ENCODE measurements around the gene LSM7. TPM values are rescaled to one million over a fixed set of nuclear protein-coding genes. Genes with fewer than 3 reads are reported as not detected.
"Not testable (repeated sequence)": the region's sequence is repeated elsewhere in the genome, so short reads cannot be mapped to it uniquely, and the experiment has no call there.

LSM7 gene
- total RNA-seq, 2 experiments from 2014 or later: 144 to 146 TPM

DNA sequence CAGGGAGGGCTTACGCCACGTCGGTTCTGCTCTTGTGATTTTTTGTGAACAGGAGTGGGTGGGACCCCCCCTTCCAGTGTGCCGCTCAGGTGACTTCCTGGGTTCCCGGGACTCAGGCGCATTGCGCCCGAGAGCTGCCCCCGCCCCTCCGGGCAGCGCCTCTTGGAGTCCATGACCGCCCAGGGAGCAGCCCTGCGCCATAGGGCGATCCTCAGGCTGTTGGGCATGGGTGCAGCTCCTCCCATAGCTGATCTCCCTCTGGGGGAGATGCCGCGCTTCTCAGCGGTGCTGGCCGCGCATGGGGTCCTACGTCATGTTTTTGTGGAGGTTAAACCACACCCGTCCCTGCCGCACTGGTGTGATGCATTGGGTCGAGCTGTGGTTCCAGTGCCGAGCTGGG lies 23.7 kb upstream of the LSM7 start:
- no peak for DNase-seq
- ATAC-seq: no peak
- Mint-ChIP-seq H3K36me3 (ENCODE audit: low read depth) (no peaks in the 10 kb centered on the region), H3K27ac (no peak overlapping the region), H3K4me1 (ENCODE audit: low read depth) (no peaks in the 10 kb centered on the region), H3K27me3 (ENCODE audit: low read depth) (no peaks in the 10 kb centered on the region), H3K9me3 (ENCODE audit: insufficient read depth) (no peaks in the 10 kb centered on the region), H3K4me3 (no peak overlapping the region)
- ChIA-PET POLR2A (no interaction called here), CTCF (interaction anchor here (0.9 kb wide), 1 partner anchor 29 kb away, joined by 3 read pairs; no protein-coding TSS in a partner anchor)

GRCh38 chr19:2351591-2351990 lies 23.2 kb upstream of the LSM7 start:
- Mint-ChIP-seq H3K27ac (no peak overlapping the region), H3K27me3 (ENCODE audit: low read depth) (no peaks in the 10 kb centered on the region), H3K9me3 (ENCODE audit: insufficient read depth) (no peaks in the 10 kb centered on the region), H3K36me3 (ENCODE audit: low read depth) (no peaks in the 10 kb centered on the region), H3K4me1 (ENCODE audit: low read depth) (no peaks in the 10 kb centered on the region), H3K4me3 (no peak overlapping the region)
- CTCF ChIA-PET: interaction anchor here (0.9 kb wide), 1 partner anchor 30 kb away, joined by 3 read pairs; no protein-coding TSS in a partner anchor
- ATAC-seq (no peak), DNase-seq (no peak)
- POLR2A ChIA-PET: no interaction called here

DNA sequence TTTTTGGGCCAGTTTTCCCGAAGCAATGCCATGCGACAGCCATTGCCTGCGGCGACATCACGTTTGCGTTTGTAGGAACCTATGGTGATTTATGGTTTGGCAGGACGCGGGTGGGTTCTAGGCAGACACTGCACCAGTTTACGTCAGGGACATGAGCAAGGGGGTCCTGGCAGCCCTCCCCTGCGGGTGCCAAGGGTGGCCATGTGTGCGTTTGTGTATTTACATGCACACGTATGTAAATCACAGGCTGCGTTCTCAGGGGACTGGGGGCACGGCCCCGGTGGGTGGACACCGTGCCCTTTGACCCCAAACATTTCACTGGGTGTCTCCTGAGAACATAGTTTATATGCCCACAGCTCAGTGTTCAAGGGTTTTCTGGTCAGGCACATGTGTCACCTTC lies 22.3 kb upstream of the LSM7 start:
- POLR2A ChIA-PET: no interaction called here
- H3K9me3 Mint-ChIP-seq (ENCODE audit: insufficient read depth): no peaks in the 10 kb centered on the region

DNA sequence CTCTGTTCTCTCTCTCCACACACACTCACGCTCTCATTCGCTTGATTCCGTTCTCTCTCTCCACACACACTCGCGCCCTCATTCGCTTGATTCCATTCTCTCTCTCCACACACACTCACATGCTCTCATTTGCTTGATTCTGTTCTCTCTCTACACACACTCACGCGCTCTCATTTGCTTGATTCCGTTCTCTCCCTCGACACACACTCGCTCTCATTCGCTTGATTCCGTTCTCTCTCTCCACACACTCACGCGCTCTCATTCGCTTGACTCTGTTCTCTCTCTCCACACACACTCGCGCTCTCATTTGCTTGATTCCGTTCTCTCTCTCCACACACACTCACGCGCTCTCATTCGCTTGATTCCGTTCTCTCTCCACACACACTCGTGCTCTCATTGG lies 21.4 kb upstream of the LSM7 start:
- H3K4me1 Mint-ChIP-seq (ENCODE audit: low read depth); H3K4me3 Mint-ChIP-seq; POLR2A ChIA-PET; H3K9me3 Mint-ChIP-seq (ENCODE audit: insufficient read depth); ATAC-seq; CTCF ChIA-PET; H3K36me3 Mint-ChIP-seq (ENCODE audit: low read depth); H3K27me3 Mint-ChIP-seq (ENCODE audit: low read depth); DNase-seq; H3K27ac Mint-ChIP-seq: not testable (repeated sequence)

More for the DNA sequence above, 22.3 kb upstream of the LSM7 start:
- no peaks in the 10 kb centered on the region for H3K27me3 Mint-ChIP-seq (ENCODE audit: low read depth)
- CTCF ChIA-PET: no interaction called here
- DNase-seq (no peak), ATAC-seq (no peak)
- no peak overlapping the region for H3K27ac Mint-ChIP-seq
- no peak overlapping the region for H3K4me3 Mint-ChIP-seq
- H3K36me3 Mint-ChIP-seq (ENCODE audit: low read depth): no peaks in the 10 kb centered on the region
- H3K4me1 Mint-ChIP-seq (ENCODE audit: low read depth): no peaks in the 10 kb centered on the region

- POLR2A ChIA-PET: no interaction called here
- Mint-ChIP-seq H3K27ac (no peak overlapping the region), H3K4me3 (no peak overlapping the region), H3K36me3 (ENCODE audit: low read depth) (no peaks in the 10 kb centered on the region), H3K4me1 (ENCODE audit: low read depth) (no peaks in the 10 kb centered on the region), H3K27me3 (ENCODE audit: low read depth) (no peaks in the 10 kb centered on the region), H3K9me3 (ENCODE audit: insufficient read depth) (no peaks in the 10 kb centered on the region)
- no peak for DNase-seq
- CTCF ChIA-PET: no interaction called here
- no peak for ATAC-seq
Measured at GRCh38 chr19:2345794-2346663, 17.6 kb upstream of the LSM7 start.

- ChIA-PET CTCF (no interaction called here), POLR2A (no interaction called here)
- Mint-ChIP-seq H3K4me1 (ENCODE audit: low read depth) (no peaks in the 10 kb centered on the region), H3K4me3 (no peak overlapping the region), H3K27me3 (ENCODE audit: low read depth) (no peaks in the 10 kb centered on the region), H3K9me3 (ENCODE audit: insufficient read depth) (no peaks in the 10 kb centered on the region), H3K27ac (no peak overlapping the region), H3K36me3 (ENCODE audit: low read depth) (no peaks in the 10 kb centered on the region)
- DNase-seq (no peak), ATAC-seq (no peak)
Measured at GRCh38 chr19:2345076-2345475, 16.7 kb upstream of the LSM7 start.

- no peaks in the 10 kb centered on the region for H3K4me1 Mint-ChIP-seq (ENCODE audit: low read depth)
- H3K27me3 Mint-ChIP-seq (ENCODE audit: low read depth): no peaks in the 10 kb centered on the region
- no peak for DNase-seq
- no peaks in the 10 kb centered on the region for H3K9me3 Mint-ChIP-seq (ENCODE audit: insufficient read depth)
- H3K4me3 Mint-ChIP-seq: no peak overlapping the region
- no peak for ATAC-seq
- ChIA-PET CTCF (no interaction called here), POLR2A (no interaction called here)
- no peak overlapping the region for H3K27ac Mint-ChIP-seq
- H3K36me3 Mint-ChIP-seq (ENCODE audit: low read depth): no peaks in the 10 kb centered on the region
Measured at GRCh38 chr19:2344381-2344870, 16.0 kb upstream of the LSM7 start.

DNA sequence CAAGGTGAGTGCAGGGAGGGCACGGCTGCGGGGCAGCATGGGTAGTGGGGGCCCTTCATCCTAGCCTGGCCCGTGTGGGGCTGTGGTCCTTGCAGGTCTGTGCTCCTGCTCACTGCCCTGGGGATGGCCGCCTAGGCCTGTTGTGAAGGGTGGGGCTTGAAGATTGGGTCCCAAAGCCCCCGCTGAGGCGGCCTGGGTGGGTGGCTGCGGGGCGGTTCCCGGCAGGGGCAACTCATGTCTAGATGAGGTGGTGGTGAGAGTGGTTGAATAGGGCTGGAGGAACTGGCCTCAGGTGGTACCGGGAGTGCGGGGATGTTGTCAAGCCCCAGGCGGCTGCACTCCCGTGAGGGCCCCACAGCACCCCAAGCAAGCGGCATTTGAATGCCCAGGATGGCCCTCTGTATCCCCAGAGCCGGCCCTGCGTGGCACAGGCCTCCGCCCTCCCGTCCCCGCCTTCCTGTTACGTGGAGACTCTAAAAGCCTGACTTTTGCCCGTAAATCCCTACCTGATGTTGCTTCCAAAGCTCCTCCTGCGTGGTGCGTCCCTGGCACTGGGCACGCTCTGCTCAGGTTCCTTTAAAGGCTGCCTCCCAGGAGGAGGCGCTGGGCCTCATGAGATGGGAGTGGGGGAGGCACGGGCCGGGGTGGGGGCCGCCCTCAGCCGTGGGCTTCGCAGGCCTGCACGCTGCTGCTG lies 15.1 kb upstream of the LSM7 start:
- ATAC-seq: no peak
- Mint-ChIP-seq H3K27me3 (ENCODE audit: low read depth) (no peaks in the 10 kb centered on the region), H3K4me3 (no peak overlapping the region), H3K4me1 (ENCODE audit: low read depth) (no peaks in the 10 kb centered on the region), H3K9me3 (ENCODE audit: insufficient read depth) (no peaks in the 10 kb centered on the region), H3K27ac (no peak overlapping the region), H3K36me3 (ENCODE audit: low read depth) (no peaks in the 10 kb centered on the region)
- DNase-seq: no peak
- ChIA-PET CTCF (no interaction called here), POLR2A (no interaction called here)

DNA sequence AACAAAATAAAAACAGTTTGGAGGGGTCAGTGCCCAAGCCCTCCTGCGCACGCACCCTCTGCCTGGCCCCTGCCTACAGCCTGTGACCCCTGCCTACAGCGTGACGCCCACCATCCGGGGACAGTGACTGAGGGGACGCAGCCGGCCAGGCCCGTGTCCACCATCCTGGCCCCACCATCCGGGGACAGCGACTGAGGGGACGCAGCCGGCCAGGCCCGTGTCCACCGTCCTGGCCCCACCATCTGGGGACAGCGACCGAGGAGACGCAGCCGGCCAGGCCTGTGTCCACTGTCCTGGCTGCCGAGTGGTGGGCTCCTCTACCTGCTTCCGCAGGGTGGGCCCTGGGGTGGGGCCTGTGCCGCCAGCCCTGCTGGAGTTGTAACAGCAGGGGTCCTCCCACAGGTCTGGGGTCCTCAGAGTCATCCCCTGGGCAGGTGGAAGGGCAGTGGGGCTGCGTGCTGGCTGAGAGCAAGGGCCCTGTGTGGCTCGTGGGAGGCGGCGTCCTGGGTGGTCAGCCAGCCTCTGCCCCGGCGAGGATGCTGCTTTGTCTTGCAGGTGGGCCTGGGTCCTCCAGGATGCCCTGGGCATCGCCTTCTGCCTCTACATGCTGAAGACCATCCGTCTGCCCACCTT lies 14.4 kb upstream of the LSM7 start:
- H3K4me3 Mint-ChIP-seq: no peak overlapping the region
- H3K36me3 Mint-ChIP-seq (ENCODE audit: low read depth): no peaks in the 10 kb centered on the region
- no peaks in the 10 kb centered on the region for H3K9me3 Mint-ChIP-seq (ENCODE audit: insufficient read depth)
- no peak for ATAC-seq
- no peak for DNase-seq
- no peaks in the 10 kb centered on the region for H3K4me1 Mint-ChIP-seq (ENCODE audit: low read depth)
- no peaks in the 10 kb centered on the region for H3K27me3 Mint-ChIP-seq (ENCODE audit: low read depth)
- no peak overlapping the region for H3K27ac Mint-ChIP-seq
- POLR2A ChIA-PET: no interaction called here
- CTCF ChIA-PET: no interaction called here

DNA sequence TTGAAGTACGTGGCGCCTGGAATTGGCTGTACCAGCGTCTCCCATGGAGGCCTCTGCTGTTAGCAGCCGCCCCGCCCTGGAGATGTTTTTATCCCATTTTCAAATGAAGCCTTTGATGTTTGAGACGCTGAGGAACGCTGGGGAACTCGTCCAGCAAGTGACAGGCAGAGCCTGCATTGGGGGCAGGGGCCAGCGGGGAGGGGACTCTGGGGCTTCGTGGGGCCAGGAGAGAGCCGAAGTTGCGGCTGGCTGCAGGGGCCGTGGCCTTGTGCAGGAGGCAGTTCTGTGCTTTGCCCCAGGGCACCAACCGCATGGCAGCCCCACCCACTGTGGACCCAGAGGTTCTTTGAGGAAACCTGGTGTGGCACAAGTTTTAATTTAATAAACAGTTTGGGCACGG lies 13.6 kb upstream of the LSM7 start:
- no peaks in the 10 kb centered on the region for H3K36me3 Mint-ChIP-seq (ENCODE audit: low read depth)
- H3K4me1 Mint-ChIP-seq (ENCODE audit: low read depth): no peaks in the 10 kb centered on the region
- no peak for ATAC-seq
- no peak overlapping the region for H3K27ac Mint-ChIP-seq
- H3K4me3 Mint-ChIP-seq: no peak overlapping the region
- no peaks in the 10 kb centered on the region for H3K9me3 Mint-ChIP-seq (ENCODE audit: insufficient read depth)
- no peak for DNase-seq
- POLR2A ChIA-PET: no interaction called here
- H3K27me3 Mint-ChIP-seq (ENCODE audit: low read depth): no peaks in the 10 kb centered on the region
- CTCF ChIA-PET: no interaction called here

DNA sequence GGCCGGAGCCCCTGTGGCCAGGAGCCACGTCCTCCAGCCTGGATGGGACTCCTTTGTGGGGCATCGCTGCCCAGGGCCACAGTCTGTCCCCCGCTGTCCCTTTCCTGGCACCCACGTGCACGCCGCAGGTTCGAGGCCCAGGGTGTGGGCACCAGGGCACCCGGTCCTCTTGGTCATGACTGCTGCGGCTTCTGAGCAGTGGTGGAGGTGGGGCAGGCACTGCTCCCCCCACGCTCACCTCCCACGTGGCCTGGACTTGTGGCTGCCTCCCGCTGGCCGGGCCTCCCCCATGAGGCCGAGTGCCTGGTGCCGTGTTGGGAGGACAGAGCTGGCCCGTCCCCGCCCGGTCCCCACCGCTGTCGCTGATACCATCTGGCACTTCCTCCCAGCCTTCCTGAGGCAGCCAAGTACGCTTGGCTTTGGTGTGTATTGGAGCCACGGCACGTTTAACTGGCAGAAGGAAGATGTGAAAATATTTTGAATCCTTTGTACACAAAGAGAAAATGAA lies 12.9 kb upstream of the LSM7 start:
- ChIA-PET POLR2A (no interaction called here), CTCF (no interaction called here)
- Mint-ChIP-seq H3K9me3 (ENCODE audit: insufficient read depth) (no peaks in the 10 kb centered on the region), H3K36me3 (ENCODE audit: low read depth) (peaks cover 3% of the 10 kb centered on the region), H3K27me3 (ENCODE audit: low read depth) (no peaks in the 10 kb centered on the region), H3K27ac (no peak overlapping the region), H3K4me3 (no peak overlapping the region), H3K4me1 (ENCODE audit: low read depth) (no peaks in the 10 kb centered on the region)
- ATAC-seq (no peak), DNase-seq (no peak)

Data from activated CD8-positive, alpha-beta T cell treated with anti-CD3 and anti-CD28 coated beads, Interleukin-2, amount 10 ng/mL, durations not matched to agents 7 days and 5 days (primary cell).